Measurements from ENCODE around the gene PNPT1.
"Not testable (repeated sequence)": the region's sequence is repeated elsewhere in the genome, so short reads cannot be mapped to it uniquely, and the experiment has no call there.

Gene PNPT1

DNA sequence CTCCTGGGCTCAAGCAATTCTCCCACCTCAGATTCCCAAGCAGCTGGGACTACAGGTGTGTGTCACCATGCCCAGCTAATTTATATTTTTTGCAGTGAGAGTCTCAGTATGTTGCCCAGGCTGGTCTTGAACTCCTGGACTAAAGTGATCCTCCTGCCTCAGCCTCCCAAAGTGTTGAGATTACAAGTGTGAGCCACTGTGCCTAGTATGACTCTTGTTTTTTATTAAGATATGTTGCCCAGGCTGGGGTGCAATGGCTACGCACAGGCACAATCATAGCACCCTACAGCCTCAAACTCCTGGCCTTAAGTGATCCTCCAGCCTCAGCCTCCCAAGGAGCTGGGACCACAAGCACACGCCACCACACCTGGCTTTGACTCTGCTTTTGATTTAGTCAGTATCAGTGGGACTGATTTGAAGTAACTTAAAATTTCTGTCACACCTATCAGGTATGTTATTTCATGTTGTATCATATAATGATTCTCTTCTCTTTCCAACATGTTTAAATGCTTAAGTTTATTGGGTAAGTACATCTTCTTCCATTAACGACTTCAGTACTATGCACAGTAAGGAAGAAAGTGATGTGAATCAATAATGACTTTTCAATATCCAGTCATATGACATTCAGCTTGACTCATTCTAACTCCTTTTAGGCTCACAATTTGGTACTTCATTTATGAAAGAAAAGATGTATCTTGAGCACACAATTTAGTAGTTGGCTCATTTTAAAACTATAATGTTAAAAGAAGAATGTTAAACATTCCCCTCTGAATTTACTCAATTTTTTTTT lies 82.5 kb downstream of the PNPT1 start:
- H3K4me3 ChIP-seq (ENCODE audit: low read length), result no peak overlapping the region
- H3K4me1 ChIP-seq (ENCODE audit: insufficient read depth, low read length), result no peaks in the 10 kb centered on the region; the same call in 1 of the 2 replicates
- no peak overlapping the region for H3K9ac ChIP-seq (ENCODE audit: low read depth, low read length)
- no peak overlapping the region for H3K27ac ChIP-seq (ENCODE audit: low read length)
- peaks cover 49% of the 10 kb centered on the region for H3K36me3 ChIP-seq (ENCODE audit: insufficient read depth, low read depth, low read length)
- H3K9me3 ChIP-seq (ENCODE audit: insufficient read depth, low read depth, low read length), result no peaks in the 10 kb centered on the region
- no peaks in the 10 kb centered on the region for H3K27me3 ChIP-seq (ENCODE audit: insufficient read depth, low read length)

DNA sequence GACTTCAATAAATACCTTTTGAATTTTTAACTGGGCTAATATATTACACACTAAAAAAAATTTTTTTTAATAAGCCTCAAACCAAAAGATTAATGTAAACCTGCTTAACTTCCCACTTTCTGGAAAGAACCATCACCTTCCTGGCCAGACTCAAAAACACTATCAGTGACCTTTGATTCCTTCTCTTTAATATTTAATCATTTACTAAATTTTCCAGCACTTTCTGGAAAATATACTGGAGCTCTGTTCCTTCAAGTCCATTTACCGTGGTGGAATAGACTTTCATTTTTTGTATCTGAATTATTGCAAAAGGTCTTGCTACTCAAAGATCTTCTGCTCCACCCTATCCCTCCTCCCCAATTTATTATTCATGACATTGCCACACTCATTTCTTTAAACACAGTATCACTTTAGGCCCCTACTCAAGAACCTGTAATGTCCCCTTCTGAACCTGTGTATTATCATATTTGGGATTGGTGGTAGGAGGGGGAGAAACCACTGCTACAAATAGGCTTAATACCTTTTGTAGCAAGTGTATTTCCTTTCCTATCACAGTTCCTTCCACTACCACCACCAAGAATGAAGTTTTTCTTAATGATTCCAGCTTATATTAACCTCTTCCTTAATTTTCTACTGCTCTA lies 83.6 kb downstream of the PNPT1 start:
- no peaks in the 10 kb centered on the region for H3K4me1 ChIP-seq (ENCODE audit: insufficient read depth, low read length)
- H3K4me3 ChIP-seq (ENCODE audit: low read length), result no peak overlapping the region
- H3K9me3 ChIP-seq (ENCODE audit: insufficient read depth, low read depth, low read length), result no peaks in the 10 kb centered on the region
- H3K36me3 ChIP-seq (ENCODE audit: insufficient read depth, low read depth, low read length), result peaks cover 45% of the 10 kb centered on the region
- H3K9ac ChIP-seq (ENCODE audit: low read depth, low read length), result no peak overlapping the region
- H3K27ac ChIP-seq (ENCODE audit: low read length), result no peak overlapping the region
- H3K27me3 ChIP-seq (ENCODE audit: insufficient read depth, low read length), result no peaks in the 10 kb centered on the region

GRCh38 chr2:55609193-55609794 lies 84.3 kb downstream of the PNPT1 start:
- Histone ChIP-seq H3K9ac (ENCODE audit: low read depth, low read length) (no peak overlapping the region), H3K27me3 (ENCODE audit: insufficient read depth, low read length) (no peaks in the 10 kb centered on the region), H3K4me3 (ENCODE audit: low read length) (no peak overlapping the region), H3K4me1 (ENCODE audit: insufficient read depth, low read length) (no peaks in the 10 kb centered on the region), H3K9me3 (ENCODE audit: insufficient read depth, low read depth, low read length) (no peaks in the 10 kb centered on the region), H3K27ac (ENCODE audit: low read length) (no peak overlapping the region), H3K36me3 (ENCODE audit: insufficient read depth, low read depth, low read length) (peaks cover 37% of the 10 kb centered on the region)

DNA sequence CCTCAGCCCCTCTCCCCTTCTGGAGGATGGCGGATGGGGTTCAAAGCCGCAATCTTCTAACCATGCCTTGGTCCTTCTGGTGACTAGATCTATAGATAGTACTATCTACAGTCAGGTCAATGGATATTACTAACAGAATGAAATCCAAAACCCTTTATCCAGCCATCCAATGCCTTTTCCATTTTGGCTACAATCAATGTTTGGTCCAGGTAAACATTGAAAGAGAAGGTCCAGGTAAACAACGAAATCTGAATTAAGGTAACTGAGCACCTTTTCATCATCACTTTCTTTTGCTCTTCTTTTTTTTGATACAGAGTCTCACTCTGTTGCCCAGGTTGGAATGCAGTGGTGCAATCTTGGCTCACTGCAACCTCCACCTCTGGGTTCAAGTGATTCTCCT lies 85.9 kb downstream of the PNPT1 start:
- H3K27me3 ChIP-seq (ENCODE audit: insufficient read depth, low read length), result no peaks in the 10 kb centered on the region
- no peaks in the 10 kb centered on the region for H3K9me3 ChIP-seq (ENCODE audit: insufficient read depth, low read depth, low read length)
- no peak overlapping the region for H3K9ac ChIP-seq (ENCODE audit: low read depth, low read length)
- H3K36me3 ChIP-seq (ENCODE audit: insufficient read depth, low read depth, low read length), result peaks cover 28% of the 10 kb centered on the region
- no peak overlapping the region for H3K4me3 ChIP-seq (ENCODE audit: low read length)
- no peak overlapping the region for H3K27ac ChIP-seq (ENCODE audit: low read length)
- no peaks in the 10 kb centered on the region for H3K4me1 ChIP-seq (ENCODE audit: insufficient read depth, low read length)

DNA sequence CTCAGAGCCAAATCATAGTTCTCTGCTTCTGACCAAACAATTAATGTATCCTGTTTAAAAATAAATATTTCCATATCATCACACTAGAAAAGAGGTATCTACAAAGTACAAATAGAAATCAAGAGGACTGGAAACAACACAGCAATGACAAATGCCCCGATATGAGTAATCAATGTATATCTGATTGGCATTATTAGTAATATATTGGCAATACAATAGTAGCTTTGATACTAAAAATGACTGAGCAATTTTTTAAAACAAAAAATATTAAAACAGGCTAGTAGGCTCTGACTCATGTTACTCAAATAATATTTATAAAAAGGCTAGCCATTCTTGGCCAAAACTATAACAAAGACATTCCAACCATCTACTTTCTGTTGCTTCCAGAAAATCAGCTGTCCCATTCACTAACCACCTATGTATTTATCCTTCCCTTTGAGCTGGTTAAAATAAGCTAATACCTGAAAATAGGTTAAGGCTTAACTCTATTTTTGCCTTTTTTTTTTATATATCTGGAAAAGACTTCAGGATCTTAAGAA lies 89.5 kb downstream of the PNPT1 start:
- Histone ChIP-seq H3K27me3 (ENCODE audit: insufficient read depth, low read length) (no peaks in the 10 kb centered on the region), H3K27ac (ENCODE audit: low read length) (no peak overlapping the region), H3K36me3 (ENCODE audit: insufficient read depth, low read depth, low read length) (peaks cover 23% of the 10 kb centered on the region), H3K9ac (ENCODE audit: low read depth, low read length) (no peak overlapping the region), H3K4me3 (ENCODE audit: low read length) (no peak overlapping the region), H3K4me1 (ENCODE audit: insufficient read depth, low read length) (no peaks in the 10 kb centered on the region), H3K9me3 (ENCODE audit: insufficient read depth, low read depth, low read length) (no peaks in the 10 kb centered on the region)

GRCh38 chr2:55601849-55602248 lies 91.8 kb downstream of the PNPT1 start:
- H3K9ac ChIP-seq (ENCODE audit: low read depth, low read length), result no peak overlapping the region
- H3K4me3 ChIP-seq (ENCODE audit: low read length), result no peak overlapping the region
- H3K4me1 ChIP-seq (ENCODE audit: insufficient read depth, low read length), result no peaks in the 10 kb centered on the region
- H3K27ac ChIP-seq (ENCODE audit: low read length), result no peak overlapping the region
- peaks cover 39% of the 10 kb centered on the region for H3K36me3 ChIP-seq (ENCODE audit: insufficient read depth, low read depth, low read length)
- no peaks in the 10 kb centered on the region for H3K27me3 ChIP-seq (ENCODE audit: insufficient read depth, low read length)
- no peaks in the 10 kb centered on the region for H3K9me3 ChIP-seq (ENCODE audit: insufficient read depth, low read depth, low read length)

- Histone ChIP-seq H3K9me3 (ENCODE audit: insufficient read depth, low read depth, low read length) (no peaks in the 10 kb centered on the region), H3K36me3 (ENCODE audit: insufficient read depth, low read depth, low read length) (peaks cover 50% of the 10 kb centered on the region), H3K4me1 (ENCODE audit: insufficient read depth, low read length) (no peaks in the 10 kb centered on the region), H3K27ac (ENCODE audit: low read length) (no peak overlapping the region), H3K9ac (ENCODE audit: low read depth, low read length) (no peak overlapping the region), H3K4me3 (ENCODE audit: low read length) (no peak overlapping the region), H3K27me3 (ENCODE audit: insufficient read depth, low read length) (no peaks in the 10 kb centered on the region)
Observed at GRCh38 chr2:55598056-55598795, 95.4 kb downstream of the PNPT1 start.

GRCh38 chr2:55596795-55597194 lies 96.8 kb downstream of the PNPT1 start:
- H3K36me3 ChIP-seq (ENCODE audit: insufficient read depth, low read depth, low read length), result peaks cover 37% of the 10 kb centered on the region
- H3K4me1 ChIP-seq (ENCODE audit: insufficient read depth, low read length); H3K27ac ChIP-seq (ENCODE audit: low read length); H3K27me3 ChIP-seq (ENCODE audit: insufficient read depth, low read length); H3K4me3 ChIP-seq (ENCODE audit: low read length); H3K9ac ChIP-seq (ENCODE audit: low read depth, low read length); H3K9me3 ChIP-seq (ENCODE audit: insufficient read depth, low read depth, low read length): not testable (repeated sequence)

- no peak overlapping the region for H3K4me3 ChIP-seq (ENCODE audit: low read length)
- H3K27ac ChIP-seq (ENCODE audit: low read length), result no peak overlapping the region
- no peaks in the 10 kb centered on the region for H3K9me3 ChIP-seq (ENCODE audit: insufficient read depth, low read depth, low read length)
- peaks cover 37% of the 10 kb centered on the region for H3K36me3 ChIP-seq (ENCODE audit: insufficient read depth, low read depth, low read length)
- no peaks in the 10 kb centered on the region for H3K4me1 ChIP-seq (ENCODE audit: insufficient read depth, low read length)
- no peaks in the 10 kb centered on the region for H3K27me3 ChIP-seq (ENCODE audit: insufficient read depth, low read length)
- no peak overlapping the region for H3K9ac ChIP-seq (ENCODE audit: low read depth, low read length)
Observed at GRCh38 chr2:55595536-55595935, 98.1 kb downstream of the PNPT1 start.

DNA sequence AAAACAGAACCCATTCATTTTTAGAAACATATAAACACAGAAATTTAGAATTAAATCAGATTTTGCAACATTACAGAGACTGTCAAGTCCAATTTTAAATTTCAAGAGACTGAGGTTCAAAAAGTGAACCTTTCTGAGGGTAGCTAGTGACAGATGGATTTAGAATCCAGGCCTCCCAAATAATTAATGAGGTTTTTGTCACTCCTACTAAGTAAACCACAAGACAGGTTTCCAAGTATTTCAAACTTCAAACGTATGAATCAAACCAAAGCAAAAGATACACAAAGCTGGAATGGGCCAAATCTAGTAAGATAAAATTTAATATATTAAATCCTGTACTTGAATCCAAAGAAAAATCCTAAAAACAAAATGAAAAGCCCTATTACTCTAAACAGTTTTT lies 101.5 kb downstream of the PNPT1 start:
- Histone ChIP-seq H3K9me3 (ENCODE audit: insufficient read depth, low read depth, low read length) (no peaks in the 10 kb centered on the region), H3K36me3 (ENCODE audit: insufficient read depth, low read depth, low read length) (peaks cover 34% of the 10 kb centered on the region; the same call in 1 of the 2 replicates), H3K27me3 (ENCODE audit: insufficient read depth, low read length) (no peaks in the 10 kb centered on the region), H3K4me1 (ENCODE audit: insufficient read depth, low read length) (no peaks in the 10 kb centered on the region), H3K4me3 (ENCODE audit: low read length) (no peak overlapping the region), H3K9ac (ENCODE audit: low read depth, low read length) (no peak overlapping the region), H3K27ac (ENCODE audit: low read length) (no peak overlapping the region)

DNA sequence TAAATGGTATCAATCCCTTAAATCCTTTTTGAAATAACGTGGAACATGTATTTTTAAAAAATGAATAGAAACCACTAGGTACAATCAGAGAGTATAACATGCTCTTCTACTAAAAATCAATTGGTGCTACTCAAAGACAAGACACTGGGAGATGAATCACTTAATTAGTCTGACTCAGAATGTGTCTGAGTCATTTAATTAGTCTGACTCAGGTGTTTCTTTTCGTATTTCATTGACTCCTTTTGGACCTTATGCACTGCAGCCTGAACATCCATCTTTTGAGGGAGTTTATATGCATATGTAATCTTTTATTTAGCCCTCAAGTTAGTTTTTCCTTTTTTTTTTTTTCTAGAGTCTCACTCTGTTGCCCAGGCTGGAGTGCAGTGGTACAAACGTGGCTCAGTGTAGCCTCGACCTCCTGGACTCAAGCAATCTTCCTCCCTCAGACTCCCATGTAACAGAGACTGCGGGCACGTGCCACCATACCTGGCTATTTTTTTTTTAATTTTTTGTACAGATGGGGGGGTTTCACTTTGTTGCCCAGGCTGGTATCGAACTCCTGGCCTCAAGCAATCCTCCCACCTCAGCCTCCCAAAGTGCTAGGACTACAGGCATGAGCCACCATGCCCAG lies 102.7 kb downstream of the PNPT1 start:
- H3K9me3 ChIP-seq (ENCODE audit: insufficient read depth, low read depth, low read length), result no peaks in the 10 kb centered on the region
- H3K27ac ChIP-seq (ENCODE audit: low read length), result no peak overlapping the region
- no peak overlapping the region for H3K4me3 ChIP-seq (ENCODE audit: low read length)
- no peaks in the 10 kb centered on the region; the same call in 1 of the 2 replicates for H3K4me1 ChIP-seq (ENCODE audit: insufficient read depth, low read length)
- H3K9ac ChIP-seq (ENCODE audit: low read depth, low read length), result no peak overlapping the region
- no peaks in the 10 kb centered on the region for H3K27me3 ChIP-seq (ENCODE audit: insufficient read depth, low read length)
- peaks cover 31% of the 10 kb centered on the region; the same call in 1 of the 2 replicates for H3K36me3 ChIP-seq (ENCODE audit: insufficient read depth, low read depth, low read length)

Data from iPS-20b (cell line).